Osteocyte (in vitro differentiated cells): ENCODE measurements around the gene GSTO2. TPM values are rescaled to one million over a fixed set of nuclear protein-coding genes. Genes with fewer than 3 reads are reported as not detected.

ENCODE experiments used
- DNase-seq: peaks from one replicate; pipeline ENCODE4 v3.0.0; 2021; ENCODE audit warnings: mixed read lengths; ENCODE audit not compliant: unreplicated experiment; ENCODE audit errors: extremely low spot score
- H3K27ac Mint-ChIP-seq: one replicate; pipeline ENCODE4 v1.8.0; 2021; ENCODE audit warnings: mild to moderate bottlenecking, mixed read lengths; ENCODE audit not compliant: unreplicated experiment
- H3K27me3 Mint-ChIP-seq: one replicate; pipeline ENCODE4 v1.8.0; 2021; ENCODE audit warnings: mixed read lengths; ENCODE audit not compliant: unreplicated experiment
- H3K36me3 Mint-ChIP-seq: one replicate; pipeline ENCODE4 v1.8.0; 2021; ENCODE audit warnings: mixed read lengths; ENCODE audit not compliant: unreplicated experiment
- H3K4me1 Mint-ChIP-seq: one replicate; pipeline ENCODE4 v1.8.0; 2021; ENCODE audit warnings: mixed read lengths; ENCODE audit not compliant: unreplicated experiment
- H3K4me3 Mint-ChIP-seq: one replicate; pipeline ENCODE4 v1.8.0; 2021; ENCODE audit warnings: mild to moderate bottlenecking, moderate library complexity, mixed read lengths; ENCODE audit not compliant: unreplicated experiment
- H3K9me3 Mint-ChIP-seq: one replicate; pipeline ENCODE4 v1.8.0; 2021; ENCODE audit warnings: mixed read lengths; ENCODE audit not compliant: unreplicated experiment
- CTCF ChIP-seq: fragments of 200-600 bp; sonication (generic); IDR thresholded peaks from 2 replicates; pipeline ENCODE4 v1.5.0; 2021; ENCODE audit warnings: antibody characterized with exemption, mild to moderate bottlenecking, moderate library complexity
- total RNA-seq: library from RNA; stranded (reverse); gene quantifications from 2 replicates; pipeline ENCODE4 v1.2.1, GENCODE V29; 2021

GSTO2 gene
- total RNA-seq, 1 donor from 2014 or later = 0.54 TPM

- Mint-ChIP-seq H3K9me3 (no peaks in the 10 kb centered on the region), H3K4me1 (peaks cover 25% of the 10 kb centered on the region), H3K27me3 (no peaks in the 10 kb centered on the region), H3K27ac (no peak overlapping the region), H3K36me3 (no peaks in the 10 kb centered on the region), H3K4me3 (no peak overlapping the region)
- DNase-seq = no peak
- TF ChIP-seq CTCF = peak; percentile 12
Observed at GRCh38 chr10:104301907-104302690, 33.1 kb downstream of the GSTO2 start.

- DNase-seq = no peak
- Mint-ChIP-seq H3K27me3 (no peaks in the 10 kb centered on the region), H3K4me1 (peaks cover 36% of the 10 kb centered on the region)
Observed at GRCh38 chr10:104303594-104304355, 34.8 kb downstream of the GSTO2 start.

GRCh38 chr10:104304356-104304745 lies 35.4 kb downstream of the GSTO2 start:
- TF ChIP-seq CTCF = no peak
- H3K4me1 Mint-ChIP-seq = peaks cover 39% of the 10 kb centered on the region
- H3K9me3 Mint-ChIP-seq = no peaks in the 10 kb centered on the region

More at GRCh38 chr10:104303594-104304355, 34.8 kb downstream of the GSTO2 start:
- Mint-ChIP-seq H3K36me3 (peaks cover 3% of the 10 kb centered on the region), H3K27ac (no peak overlapping the region), H3K9me3 (no peaks in the 10 kb centered on the region), H3K4me3 (no peak overlapping the region)
- TF ChIP-seq CTCF = no peak

GRCh38 chr10:104304927-104305326 lies 35.9 kb downstream of the GSTO2 start:
- H3K4me1 Mint-ChIP-seq = peaks cover 41% of the 10 kb centered on the region
- H3K27ac Mint-ChIP-seq = no peak overlapping the region

More at GRCh38 chr10:104304356-104304745, 35.4 kb downstream of the GSTO2 start:
- DNase-seq = no peak
- H3K27ac Mint-ChIP-seq = no peak overlapping the region
- H3K4me3 Mint-ChIP-seq = no peak overlapping the region
- H3K36me3 Mint-ChIP-seq = peaks cover 6% of the 10 kb centered on the region
- no peaks in the 10 kb centered on the region for H3K27me3 Mint-ChIP-seq

More at GRCh38 chr10:104304927-104305326, 35.9 kb downstream of the GSTO2 start:
- H3K9me3 Mint-ChIP-seq = no peaks in the 10 kb centered on the region
- DNase-seq = no peak
- H3K36me3 Mint-ChIP-seq = peaks cover 6% of the 10 kb centered on the region
- no peaks in the 10 kb centered on the region for H3K27me3 Mint-ChIP-seq
- no peak overlapping the region for H3K4me3 Mint-ChIP-seq
- TF ChIP-seq CTCF = no peak
